GM19452 (cell line): ENCODE measurements around the gene MED15.
"Not testable (repeated sequence)": the region's sequence is repeated elsewhere in the genome, so short reads cannot be mapped to it uniquely, and the experiment has no call there.

Experiments
- ATAC-seq: cut with Tn5 transposase; IDR thresholded peaks from one replicate; pipeline ENCODE4 v1.9.1; 2021; ENCODE audit not compliant: unreplicated experiment

Gene MED15

DNA sequence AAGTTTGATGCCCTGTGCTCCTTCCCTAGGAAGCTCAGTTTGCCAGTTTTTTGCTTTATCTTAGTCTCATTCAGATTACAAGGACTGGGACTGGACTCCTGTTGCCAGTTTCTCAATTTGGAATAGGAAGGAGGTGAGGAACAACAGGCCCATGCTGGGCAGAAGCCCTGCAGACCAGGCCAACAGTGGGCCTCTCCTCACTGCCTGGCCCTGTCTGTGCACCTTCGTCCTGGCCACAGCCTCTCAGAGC lies 23.7 kb downstream of the MED15 start:
- no peak for ATAC-seq

DNA sequence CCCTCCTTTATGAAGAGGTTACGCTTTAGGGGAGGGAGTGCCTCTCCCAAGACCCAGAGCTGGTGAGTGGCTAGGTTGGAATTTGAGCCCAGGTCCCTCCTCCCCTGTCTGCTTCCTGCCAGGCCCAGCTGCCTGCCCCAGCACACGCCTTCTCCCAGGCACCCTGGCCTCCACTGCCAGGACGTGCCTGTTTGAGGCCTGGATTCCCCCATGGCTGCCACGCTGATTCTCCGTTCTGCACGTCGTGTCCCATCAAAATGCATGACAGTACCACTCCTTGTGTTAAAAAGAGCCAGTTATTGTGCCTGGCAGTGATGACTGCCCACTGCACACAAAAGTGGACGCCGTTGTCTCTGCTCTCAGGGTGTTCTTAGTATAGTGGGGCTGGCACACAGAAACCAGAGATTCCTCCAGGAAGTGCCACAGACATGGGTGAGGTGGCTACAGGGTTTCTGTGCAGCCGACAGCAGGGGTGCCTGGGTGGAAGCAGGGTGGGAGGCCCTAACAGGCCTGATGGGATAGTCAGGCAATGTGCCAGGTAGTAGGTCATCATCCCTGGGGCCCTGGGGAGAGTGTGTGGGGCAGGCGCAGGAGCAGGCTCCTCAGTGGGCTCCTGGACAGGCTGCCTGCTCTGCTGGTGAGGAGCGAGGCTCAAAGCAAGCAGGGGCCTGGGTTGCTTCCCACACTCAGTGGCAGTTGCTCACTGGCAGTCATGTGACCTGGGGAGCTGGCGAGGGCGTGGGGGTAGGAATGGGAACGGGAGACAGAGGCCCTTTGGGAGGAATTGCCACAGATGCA lies 24.2 kb downstream of the MED15 start:
- no peak for ATAC-seq

DNA sequence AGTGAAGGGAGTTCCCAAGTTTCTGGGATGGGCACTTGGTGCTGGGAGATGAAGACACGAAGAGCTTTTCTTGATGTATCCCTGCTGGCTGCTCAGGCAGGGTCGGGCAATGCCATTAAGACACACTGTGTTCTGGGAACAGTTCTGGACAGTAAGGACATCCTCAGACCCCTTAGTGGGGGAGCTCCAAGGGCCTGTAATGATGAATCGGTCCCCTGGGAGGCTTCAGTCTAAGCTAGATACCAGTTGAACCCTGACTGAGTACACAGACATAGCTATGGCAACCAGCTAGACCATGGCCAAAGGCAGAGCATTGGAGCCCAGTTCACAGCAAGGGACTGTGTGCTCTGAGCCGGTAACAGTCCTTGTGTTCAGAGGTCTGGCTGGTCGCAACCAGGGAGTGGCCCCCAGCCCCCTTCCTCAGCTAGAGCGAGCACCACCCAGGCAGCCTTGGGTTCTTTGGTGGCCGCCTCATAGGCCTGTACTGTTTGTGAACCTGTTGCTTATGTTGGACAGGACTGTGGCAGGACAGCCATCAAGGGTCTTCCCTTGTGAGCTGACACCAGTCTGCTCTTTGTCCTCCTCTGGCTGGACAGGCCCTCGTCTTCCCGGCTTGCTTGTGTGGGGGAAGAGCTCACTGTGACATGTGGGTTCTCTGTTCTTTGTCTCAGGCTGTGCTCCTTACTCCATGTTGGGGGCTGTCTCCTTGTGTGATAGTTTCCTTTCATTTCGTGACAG lies 25.0 kb downstream of the MED15 start:
- no peak for ATAC-seq

DNA sequence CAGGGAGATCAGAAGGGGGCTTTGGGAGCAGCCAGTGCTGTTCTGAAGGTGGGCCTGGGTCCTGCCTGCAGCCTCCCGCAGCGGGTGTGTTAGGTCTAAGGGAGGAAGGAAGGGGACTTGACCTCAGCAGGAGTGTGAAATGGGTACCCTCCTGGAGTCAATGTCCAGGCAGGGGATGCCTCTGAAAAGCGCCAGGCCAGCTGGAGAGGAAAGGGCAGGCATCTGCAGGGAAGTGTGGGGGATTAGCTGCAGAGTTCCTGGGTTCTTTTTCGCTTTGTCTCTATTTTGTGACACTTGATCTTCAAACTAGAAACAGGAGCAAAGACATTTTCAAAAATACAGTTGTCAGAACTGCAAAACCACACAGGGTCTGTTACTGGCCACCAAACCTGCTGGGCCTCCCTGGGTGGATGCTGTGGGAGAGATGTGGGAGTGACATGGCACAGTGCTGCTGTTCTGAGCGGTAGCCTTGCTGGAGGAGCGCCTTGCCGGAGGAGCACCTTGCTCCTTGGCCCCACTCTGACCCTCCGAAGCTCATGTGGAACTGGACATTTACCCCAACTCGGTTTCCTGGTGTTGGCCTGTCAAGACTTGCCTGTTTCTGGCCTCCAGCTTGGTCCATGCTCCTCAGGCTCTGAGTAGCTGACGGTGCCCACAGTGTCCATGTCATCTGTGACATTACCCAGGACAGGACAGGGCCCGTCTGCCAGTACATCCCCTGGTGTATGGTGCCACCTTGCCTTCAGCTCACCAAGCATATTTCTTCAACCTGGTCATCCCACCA lies 25.9 kb downstream of the MED15 start:
- no peak for ATAC-seq

DNA sequence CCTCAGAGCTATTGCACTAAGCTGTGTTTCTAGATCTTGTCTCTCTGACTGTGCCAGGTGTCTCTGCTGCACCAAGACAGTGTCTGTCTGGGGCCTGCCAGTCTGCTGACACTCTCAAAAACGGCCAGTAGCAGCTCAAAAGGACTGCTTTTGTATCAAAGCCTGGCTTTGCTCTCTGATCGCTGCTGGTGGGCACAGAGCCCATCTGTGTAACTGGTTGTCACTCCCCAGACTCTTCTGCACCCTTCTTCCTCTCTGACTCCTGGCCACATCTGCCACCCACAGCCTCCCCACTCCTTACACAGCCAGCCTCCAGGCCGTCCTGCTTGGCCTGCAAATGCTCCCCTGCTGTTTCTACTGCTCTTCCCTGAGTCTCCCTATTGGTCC lies 26.5 kb downstream of the MED15 start:
- ATAC-seq, result no peak

DNA sequence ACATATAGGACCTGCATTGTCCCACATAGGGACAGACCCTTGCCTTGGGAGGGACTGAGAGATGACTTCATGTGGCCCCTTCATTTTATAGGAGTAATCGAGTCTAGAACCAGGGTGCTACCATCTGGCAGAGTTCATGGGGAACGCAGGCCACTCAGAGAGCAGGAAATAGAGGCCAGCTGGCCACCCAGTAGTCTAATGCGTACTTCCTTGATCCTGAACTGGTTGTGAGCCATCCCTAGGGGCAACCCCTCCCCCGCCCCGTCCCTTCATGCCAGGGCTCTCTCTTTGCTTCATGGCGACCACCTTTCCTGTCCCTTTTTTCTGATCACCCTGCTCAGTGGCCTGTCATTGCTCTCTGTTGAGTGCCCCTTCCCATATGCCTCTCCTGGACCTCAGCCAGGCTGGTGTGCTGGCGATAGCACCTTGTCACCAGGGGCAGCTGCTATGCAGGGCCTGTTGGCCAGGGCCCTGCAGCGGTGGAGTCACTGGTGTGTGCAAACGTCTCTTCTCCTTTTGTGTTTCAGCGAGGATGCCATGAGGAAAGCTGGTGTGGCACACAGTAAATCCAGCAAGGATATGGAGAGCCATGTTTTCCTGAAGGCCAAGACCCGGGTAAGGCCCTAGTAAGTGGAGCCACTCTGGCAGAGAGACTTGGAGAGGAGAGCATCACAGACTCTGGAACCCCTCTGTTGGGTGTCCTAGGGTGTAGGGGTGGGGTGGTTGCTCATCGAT lies 29.3 kb downstream of the MED15 start:
- ATAC-seq, result no peak

DNA sequence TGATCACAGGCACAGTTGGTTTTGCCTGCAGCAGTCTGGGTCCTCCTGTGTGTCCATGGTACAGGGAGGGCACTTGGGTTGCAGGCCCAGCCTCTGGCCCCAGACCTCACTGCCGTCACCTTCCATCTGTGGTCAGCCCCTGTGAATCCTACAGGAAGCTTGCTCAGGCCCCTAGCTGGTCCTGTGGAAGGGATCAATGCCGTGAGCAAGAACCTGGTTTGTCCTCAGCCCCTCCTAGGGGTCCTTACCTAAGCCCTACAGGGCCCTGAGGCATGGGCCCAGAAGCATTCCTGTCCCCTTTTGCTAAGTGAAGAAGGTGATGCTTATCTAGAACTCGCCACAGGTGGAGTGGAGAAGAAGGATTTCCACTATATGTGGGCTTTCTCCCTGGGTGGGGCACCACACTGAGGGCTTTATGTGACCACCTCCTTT lies 29.9 kb downstream of the MED15 start:
- ATAC-seq, result no peak

DNA sequence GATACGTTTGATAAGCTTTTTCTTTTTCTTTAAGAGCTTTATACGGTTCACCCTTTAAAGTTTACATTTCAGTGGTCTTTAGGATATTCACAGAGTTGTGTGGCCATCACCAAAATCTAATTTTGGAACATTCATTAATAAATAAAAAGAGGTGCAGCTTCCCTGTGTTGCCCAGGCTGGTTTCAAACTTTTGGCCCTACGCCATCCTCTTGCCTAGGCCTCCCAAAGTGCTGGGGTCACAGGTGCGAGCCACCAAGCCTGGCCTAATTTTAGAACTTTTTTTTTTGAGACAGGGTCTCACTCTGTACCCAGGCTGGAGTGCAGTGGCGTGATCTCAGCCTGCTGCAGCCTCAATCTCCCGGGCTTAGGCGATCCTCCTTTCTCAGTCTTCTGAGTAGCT lies 30.6 kb downstream of the MED15 start:
- no peak for ATAC-seq

DNA sequence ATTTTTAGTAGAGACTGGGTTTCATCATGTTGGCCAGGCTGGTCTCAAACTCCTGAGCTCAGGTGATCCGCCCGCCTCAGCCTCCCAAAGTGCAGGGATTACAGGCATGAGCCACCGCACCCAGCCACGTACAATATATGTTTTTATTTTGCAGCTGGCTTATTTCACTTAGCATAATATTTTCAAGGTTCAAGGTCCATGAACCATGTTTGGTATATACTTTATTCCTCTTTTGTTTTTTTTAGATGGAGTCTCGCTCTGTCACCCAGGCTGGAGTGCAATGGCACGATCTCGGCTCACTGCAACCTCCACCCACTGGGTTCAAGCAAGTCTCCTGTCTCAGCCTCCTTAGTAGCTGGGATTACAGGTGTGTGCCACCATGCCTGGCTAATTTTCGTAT lies 31.5 kb downstream of the MED15 start:
- not testable (repeated sequence) for ATAC-seq

DNA sequence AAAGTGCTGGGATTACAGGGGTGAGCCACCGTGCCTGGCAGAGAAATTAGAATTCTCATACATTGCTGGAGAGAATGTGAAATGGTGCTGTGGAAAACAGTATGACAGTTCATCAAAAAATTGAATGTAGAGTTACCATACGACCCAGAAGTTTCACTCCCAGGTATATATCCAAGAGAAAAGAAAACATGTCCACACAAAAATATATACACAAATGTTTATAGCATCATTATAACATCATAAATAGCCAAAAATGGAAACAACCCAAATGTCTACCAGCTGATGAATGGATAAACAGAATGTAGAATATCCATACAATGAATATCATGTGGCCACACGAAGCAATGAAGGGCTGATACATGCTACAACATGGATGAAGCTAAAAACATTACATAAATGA lies 34.6 kb downstream of the MED15 start:
- ATAC-seq, result no peak

DNA sequence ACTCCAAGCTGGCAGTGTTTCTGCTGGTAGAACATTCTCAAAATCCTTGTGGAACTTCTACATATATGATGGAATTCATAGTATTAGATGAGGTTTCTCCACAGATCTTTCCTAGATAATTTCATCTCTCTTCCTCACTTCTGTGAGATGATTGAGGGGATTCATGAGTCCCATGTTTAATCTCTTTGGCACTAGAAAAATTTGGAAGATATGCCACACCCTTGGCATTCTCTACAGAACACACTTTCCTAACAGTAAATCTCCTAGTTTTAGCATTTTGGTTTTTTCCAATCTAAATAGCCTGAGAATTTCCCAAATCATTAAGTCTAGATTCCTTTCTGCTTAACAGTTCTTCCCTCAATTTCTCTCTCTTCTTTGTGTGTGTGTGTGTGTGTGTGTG lies 35.3 kb downstream of the MED15 start:
- no peak for ATAC-seq

DNA sequence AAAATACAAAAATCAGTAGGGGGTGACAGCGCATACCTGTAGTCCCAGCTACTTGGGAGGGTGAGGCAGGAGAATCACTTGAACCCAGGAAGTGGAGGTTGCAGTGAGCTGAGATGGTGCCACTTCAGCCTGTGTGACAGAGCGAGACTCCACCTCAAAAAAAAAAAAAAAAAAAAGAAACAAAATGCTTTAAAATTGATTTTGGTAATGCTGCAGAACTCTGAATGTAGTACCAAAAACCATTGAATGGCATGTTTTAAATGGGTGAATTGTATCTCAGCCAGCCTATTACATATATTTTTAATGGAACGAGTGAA lies 37.9 kb downstream of the MED15 start:
- not testable (repeated sequence) for ATAC-seq

DNA sequence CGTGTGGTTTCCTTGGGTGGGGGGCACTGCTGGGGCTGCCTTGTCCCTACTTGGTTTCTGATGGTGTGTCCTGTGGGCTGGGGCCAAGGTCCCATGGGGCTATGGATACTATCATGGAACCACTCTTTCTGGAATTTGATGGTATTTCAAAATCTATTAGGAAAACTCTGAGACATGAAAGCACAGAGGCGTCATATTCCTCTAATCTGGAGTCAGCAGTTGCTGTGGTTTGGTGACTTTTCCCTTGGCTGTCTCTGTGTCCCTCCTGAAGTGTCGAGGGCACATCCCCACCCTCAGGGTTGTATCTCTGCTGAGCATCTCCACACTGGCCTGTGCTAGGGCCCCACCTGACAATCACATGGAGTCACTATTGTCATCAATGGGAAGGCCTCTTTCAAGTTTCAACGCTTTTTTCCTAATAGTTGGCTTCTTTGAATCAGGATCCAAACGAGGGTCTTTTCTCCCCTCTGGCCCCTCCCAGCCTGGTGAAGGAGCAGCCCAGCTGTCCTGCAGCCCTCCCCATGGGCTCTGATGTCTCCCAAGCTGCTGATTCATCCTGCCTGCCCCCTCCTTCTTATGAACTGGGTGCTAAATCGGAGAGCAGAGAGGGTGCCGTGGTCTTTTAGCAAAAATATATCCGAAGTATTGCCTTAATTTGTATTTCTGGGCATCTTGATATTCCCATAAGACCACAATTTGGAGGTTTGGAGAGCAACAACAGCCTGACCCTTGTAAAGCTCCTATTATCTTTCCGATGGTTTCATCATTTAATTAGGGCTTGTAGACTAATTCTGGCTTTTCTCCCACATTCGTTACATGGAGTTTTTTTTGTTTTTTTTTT lies 38.5 kb downstream of the MED15 start:
- ATAC-seq, result no peak

DNA sequence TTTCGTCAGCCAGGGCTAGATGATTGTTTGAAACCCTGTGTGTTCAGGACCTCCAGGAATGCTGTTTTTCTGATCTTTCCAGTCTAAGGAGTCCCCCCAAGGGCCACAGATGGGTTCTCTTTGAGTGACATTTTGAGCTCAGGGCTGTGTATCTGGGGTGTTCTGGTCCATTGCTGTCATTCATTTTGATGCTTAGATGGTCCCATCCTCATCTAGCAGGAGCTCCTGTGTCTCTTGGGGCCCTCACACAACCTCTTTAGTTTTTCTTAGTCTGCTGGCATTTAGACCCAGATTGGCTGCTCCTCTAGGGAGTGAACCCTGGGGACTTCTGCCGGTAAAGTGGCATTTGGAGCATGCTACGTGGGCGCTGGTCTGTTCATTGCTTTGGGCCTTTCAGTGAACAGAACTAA lies 39.1 kb downstream of the MED15 start:
- no peak for ATAC-seq

DNA sequence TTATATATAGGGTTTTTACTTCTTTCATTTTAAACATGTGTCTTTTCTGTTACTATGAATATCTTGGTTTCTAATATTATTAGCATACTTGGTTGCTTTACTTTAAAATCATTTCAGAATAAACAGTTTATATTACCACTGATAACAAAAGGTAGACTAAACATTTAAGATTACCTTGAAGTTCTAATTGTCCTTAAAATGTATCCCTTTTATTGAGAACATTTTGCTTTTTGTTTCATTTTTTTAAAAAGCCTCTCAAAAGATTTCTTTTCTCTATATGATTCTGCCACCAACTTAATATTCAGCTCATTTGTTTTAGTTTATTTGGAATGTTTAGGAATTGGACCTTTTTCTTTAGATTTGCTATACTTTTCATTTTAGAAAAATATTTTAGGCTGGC lies 39.6 kb downstream of the MED15 start:
- no peak for ATAC-seq

DNA sequence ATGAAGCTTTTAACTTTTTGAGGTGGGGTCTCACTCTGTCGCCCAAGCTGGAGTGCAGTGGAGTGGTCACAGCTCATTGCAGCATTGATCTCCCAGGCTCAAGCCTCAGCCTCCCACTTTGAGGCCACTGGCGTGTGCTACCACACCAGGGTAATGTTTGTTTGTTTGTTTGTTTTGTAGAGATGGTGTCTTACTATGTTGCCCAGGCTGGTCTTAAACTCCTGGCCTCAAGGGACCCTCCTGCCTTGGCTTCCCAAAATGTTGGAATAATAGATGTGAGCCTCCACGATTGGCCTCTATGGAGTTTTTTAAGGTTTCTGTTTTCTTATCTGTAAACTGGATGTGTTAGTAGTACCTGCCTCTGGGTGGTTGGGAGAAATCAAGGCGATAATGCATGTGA lies 41.4 kb downstream of the MED15 start:
- no peak for ATAC-seq

DNA sequence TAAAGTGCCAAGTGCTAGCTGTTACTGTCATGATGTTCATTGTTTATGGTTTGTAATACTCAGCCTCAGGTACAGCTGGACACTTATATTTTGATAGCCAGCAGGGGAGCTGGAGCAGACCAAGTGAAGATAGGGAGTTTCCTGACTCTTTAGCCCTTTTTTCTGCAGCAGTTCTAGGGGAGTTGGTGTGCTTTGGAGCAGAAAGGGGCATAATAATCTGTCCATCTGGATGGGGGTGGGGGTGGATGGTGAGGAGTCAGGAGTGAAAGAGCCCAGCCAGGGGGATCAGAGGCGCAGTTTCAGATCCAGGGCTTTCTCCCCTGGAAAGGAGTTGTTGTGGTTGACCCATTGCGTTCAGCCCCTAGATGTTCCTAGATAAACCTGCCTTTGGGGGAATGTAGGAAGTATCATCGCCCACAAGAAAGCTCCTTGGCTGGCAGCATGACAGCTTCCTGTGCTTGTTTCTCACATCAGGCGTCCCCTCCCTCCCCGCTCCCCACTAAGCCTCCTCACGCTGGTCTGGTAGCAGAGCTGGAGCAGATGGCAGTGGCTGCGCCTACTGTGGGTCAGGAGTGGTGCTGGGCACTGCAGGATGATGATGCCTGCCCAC lies 41.9 kb downstream of the MED15 start:
- no peak for ATAC-seq

DNA sequence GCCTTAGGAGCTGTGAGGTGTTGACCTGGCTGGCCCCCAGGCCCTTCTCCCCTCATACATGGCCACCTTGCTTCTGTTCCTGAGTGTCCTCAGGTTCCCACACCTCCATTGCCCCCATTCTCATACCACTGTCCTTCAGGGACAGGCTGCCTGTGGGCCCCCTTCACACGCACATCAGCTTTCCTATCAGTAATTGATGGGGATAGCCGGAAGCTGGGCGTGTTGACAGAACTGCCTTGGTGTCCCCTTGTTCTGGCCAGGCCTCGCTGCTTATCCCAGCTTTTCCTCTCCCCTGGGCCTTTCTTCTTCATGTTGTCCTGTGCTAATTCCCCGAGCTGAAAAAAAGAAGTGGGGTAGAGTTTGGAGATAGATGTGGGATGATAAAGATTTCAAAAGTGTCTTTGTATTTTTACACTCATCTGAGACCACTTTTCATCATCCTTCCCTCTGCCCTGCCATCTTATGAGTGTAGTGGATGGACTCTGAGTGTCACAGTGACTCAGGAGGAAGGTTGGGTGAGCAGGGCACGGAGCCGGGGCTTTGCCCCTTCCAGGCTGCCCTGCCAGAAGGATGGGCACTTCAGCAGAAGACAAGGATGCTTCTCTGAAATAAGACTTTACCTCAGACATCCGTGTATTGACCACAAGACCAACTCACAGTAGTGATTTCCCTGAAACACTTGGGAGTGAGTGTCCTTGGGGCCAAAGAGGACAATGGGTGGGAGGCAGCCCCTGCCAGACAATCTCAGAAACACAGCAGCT lies 42.8 kb downstream of the MED15 start:
- no peak for ATAC-seq
